ENCODE data around the gene TIGD6.

Gene TIGD6

DNA sequence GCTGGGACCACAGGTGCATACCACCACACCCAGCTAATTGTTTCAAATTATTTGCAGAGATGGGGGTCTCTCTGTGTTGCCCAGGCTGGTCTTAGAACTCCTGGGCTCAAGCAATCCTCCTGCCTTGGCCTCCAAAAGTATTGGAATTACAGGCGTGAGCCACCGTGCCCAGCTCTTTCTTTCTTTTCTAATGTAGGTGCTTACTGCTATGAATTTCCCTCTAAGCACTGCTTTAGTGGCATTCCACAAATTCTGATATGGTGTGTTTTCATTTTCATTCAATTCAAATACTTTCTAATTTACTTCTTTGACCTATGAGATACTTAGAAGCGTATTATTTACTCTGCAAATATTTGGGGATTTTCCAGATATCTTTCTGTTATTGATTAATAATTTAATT lies 15.0 kb upstream of the TIGD6 start:
- no peak overlapping the region for H3K4me3 ChIP-seq (ENCODE audit: low read depth, low read length)
- no peak for DNase-seq (ENCODE audit: low read depth)
- TF ChIP-seq, protein P1, sequence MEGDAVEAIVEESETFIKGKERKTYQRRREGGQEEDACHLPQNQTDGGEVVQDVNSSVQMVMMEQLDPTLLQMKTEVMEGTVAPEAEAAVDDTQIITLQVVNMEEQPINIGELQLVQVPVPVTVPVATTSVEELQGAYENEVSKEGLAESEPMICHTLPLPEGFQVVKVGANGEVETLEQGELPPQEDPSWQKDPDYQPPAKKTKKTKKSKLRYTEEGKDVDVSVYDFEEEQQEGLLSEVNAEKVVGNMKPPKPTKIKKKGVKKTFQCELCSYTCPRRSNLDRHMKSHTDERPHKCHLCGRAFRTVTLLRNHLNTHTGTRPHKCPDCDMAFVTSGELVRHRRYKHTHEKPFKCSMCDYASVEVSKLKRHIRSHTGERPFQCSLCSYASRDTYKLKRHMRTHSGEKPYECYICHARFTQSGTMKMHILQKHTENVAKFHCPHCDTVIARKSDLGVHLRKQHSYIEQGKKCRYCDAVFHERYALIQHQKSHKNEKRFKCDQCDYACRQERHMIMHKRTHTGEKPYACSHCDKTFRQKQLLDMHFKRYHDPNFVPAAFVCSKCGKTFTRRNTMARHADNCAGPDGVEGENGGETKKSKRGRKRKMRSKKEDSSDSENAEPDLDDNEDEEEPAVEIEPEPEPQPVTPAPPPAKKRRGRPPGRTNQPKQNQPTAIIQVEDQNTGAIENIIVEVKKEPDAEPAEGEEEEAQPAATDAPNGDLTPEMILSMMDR (IDR thresholded peaks at IDR 0.05; ENCODE audit: low read depth, low read length), result no peak
- TF ChIP-seq POLR2A (IDR thresholded peaks at IDR 0.05; ENCODE audit: extremely low read depth, insufficient read length) (no peak), MYC (IDR thresholded peaks at IDR 0.05; ENCODE audit: low read depth, low read length) (no peak)
- TF ChIP-seq, protein P2, sequence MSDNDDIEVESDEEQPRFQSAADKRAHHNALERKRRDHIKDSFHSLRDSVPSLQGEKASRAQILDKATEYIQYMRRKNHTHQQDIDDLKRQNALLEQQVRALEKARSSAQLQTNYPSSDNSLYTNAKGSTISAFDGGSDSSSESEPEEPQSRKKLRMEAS (IDR thresholded peaks at IDR 0.05; ENCODE audit: low read depth, low read length), result no peak

DNA sequence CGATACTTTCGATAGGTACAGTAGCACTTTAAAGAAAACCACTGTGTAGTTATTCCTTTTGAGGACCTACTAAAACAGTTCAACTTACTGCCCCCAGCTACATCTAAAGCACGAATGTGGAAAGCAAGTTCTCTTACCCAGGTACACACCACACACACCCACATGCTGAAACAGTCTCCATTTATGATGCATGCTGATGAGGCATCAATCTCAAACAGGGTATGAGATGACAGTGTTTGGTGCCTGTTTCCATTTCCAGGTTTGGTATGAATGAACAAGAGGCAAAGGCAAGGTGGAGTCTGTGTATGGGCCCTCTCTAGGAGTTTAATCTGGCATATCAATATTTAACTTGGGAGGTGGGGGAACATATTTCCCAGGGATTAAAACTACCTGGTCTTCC lies 14.0 kb upstream of the TIGD6 start:
- no peak overlapping the region for H3K4me3 ChIP-seq (ENCODE audit: low read depth, low read length)
- TF ChIP-seq POLR2A (IDR thresholded peaks at IDR 0.05; ENCODE audit: extremely low read depth, insufficient read length) (no peak), MYC (IDR thresholded peaks at IDR 0.05; ENCODE audit: low read depth, low read length) (no peak)
- TF ChIP-seq, protein P1 (IDR thresholded peaks at IDR 0.05; ENCODE audit: low read depth, low read length), result no peak
- TF ChIP-seq, protein P2 (IDR thresholded peaks at IDR 0.05; ENCODE audit: low read depth, low read length), result no peak
- no peak for DNase-seq (ENCODE audit: low read depth)

DNA sequence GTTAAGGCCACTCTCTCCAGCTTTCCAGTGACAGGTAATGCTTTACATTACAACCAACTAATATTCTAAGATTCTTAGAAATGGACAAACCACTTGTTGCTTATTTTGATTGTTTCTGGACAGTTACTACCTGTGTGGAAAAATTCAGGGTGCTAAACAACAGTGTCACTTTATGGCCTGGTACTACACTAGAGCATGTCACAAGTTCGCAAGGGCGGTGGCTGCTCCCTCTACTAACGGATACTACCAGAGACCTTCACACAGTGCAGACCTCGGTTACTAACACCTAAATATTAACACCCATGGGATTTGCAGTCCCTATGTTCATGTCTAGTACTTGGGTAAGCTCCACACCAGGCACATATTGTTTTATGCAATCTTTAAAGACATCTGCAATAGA lies 13.5 kb upstream of the TIGD6 start:
- no peak overlapping the region for H3K4me3 ChIP-seq (ENCODE audit: low read depth, low read length)
- DNase-seq (ENCODE audit: low read depth), result no peak
- TF ChIP-seq, protein P1 (IDR thresholded peaks at IDR 0.05; ENCODE audit: low read depth, low read length), result no peak
- TF ChIP-seq POLR2A (IDR thresholded peaks at IDR 0.05; ENCODE audit: extremely low read depth, insufficient read length) (no peak), MYC (IDR thresholded peaks at IDR 0.05; ENCODE audit: low read depth, low read length) (no peak)
- TF ChIP-seq, protein P2 (IDR thresholded peaks at IDR 0.05; ENCODE audit: low read depth, low read length), result no peak

DNA sequence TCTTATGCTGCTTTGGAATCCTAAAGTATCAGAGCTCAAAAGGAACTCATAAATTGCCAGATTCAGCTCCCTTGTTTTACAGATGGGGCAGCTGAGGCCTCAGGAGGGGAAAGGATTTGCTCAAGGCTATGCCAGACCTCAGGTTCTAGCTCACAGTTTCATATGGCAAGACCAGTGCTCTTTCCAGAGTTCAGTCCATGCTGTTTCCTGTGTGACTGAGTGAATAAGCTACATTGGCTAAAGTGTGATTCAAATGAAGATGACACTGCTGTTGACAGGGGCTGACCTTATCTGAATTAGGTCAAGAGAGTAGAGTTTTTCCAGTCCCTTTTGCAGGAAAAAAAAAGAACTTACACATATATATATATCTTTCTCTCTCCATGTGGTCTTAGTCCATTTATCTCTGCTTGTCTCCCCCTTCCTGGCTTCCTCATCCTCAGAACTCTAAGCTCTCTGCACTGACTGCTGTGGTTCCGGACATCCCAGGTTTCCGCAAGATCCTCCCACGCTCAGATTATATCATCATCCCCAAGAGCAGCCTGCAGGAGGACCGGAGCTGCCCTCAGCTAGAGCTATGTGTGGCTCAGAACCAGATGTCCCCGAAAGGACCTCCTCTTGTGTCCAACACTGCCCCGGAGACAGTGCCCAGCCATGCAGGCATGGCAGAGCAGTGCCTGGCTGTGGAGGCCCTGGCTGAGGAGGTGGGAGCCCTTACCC lies 9.4 kb upstream of the TIGD6 start:
- TF ChIP-seq, protein P1 (IDR thresholded peaks at IDR 0.05; ENCODE audit: low read depth, low read length), result no peak
- TF ChIP-seq, protein P2 (IDR thresholded peaks at IDR 0.05; ENCODE audit: low read depth, low read length), result no peak
- TF ChIP-seq MYC (IDR thresholded peaks at IDR 0.05; ENCODE audit: low read depth, low read length) (no peak), POLR2A (IDR thresholded peaks at IDR 0.05; ENCODE audit: extremely low read depth, insufficient read length) (no peak)
- no peak overlapping the region for H3K4me3 ChIP-seq (ENCODE audit: low read depth, low read length)
- DNase-seq (ENCODE audit: low read depth), result no peak

DNA sequence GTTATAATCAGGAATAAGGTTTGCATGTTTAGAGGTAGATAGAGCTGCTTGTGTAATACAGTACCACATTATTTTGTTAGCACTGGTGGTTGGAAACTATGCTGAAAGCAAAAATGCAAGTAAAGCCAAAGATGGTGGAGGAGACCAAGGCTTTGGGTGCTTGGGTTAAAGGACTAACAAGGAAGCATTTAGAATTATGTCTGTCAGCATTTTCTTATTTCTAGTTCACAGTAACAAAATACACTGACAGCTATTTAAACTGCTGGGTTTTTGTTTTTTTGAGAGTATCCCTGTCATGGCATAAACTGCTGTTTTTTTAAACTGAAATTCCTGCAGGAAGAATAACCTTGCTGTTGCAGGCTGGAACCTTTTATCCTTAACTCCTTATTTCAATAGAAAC lies 6.6 kb upstream of the TIGD6 start:
- TF ChIP-seq MYC (IDR thresholded peaks at IDR 0.05; ENCODE audit: low read depth, low read length) (no peak), POLR2A (IDR thresholded peaks at IDR 0.05; ENCODE audit: extremely low read depth, insufficient read length) (no peak)
- no peak overlapping the region for H3K4me3 ChIP-seq (ENCODE audit: low read depth, low read length)
- no peak for DNase-seq (ENCODE audit: low read depth)

DNA sequence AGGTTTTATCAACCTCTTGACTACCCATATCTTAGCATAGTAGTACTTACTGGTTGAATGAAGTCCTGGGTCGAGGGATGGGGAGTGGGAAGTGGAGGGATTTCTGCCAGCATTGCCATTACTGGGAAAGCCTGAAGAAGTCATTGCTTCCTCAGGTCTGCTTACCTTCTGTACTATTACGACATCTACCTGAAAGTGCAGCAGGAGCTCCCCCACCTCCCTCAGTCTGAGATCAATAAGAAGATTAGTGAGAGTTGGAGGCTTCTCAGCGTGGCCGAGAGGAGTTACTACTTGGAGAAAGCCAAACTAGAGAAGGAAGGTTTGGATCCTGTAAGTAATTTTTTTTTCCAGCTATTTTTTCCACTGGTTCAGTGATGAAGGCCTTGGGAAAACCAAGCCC lies 5.9 kb upstream of the TIGD6 start:
- no peak for TF ChIP-seq MYC (IDR thresholded peaks at IDR 0.05; ENCODE audit: low read depth, low read length)
- TF ChIP-seq POLR2A (IDR thresholded peaks at IDR 0.05; ENCODE audit: extremely low read depth, insufficient read length), result no peak
- TF ChIP-seq, protein P1 (IDR thresholded peaks at IDR 0.05; ENCODE audit: low read depth, low read length), result no peak
- TF ChIP-seq, protein P2 (IDR thresholded peaks at IDR 0.05; ENCODE audit: low read depth, low read length), result no peak
- no peak for DNase-seq (ENCODE audit: low read depth)
- no peak overlapping the region for H3K4me3 ChIP-seq (ENCODE audit: low read depth, low read length)
